Suppressor macrophage treated with lipopolysaccharide for 1 hour (primary cell): ENCODE measurements around the gene TMEM30A.

Source experiments
- DNase-seq, 3 donors: peaks; one replicate each; pipeline ENCODE4 v3.0.0-alpha.2; 2020 to 2022

TMEM30A gene

DNA sequence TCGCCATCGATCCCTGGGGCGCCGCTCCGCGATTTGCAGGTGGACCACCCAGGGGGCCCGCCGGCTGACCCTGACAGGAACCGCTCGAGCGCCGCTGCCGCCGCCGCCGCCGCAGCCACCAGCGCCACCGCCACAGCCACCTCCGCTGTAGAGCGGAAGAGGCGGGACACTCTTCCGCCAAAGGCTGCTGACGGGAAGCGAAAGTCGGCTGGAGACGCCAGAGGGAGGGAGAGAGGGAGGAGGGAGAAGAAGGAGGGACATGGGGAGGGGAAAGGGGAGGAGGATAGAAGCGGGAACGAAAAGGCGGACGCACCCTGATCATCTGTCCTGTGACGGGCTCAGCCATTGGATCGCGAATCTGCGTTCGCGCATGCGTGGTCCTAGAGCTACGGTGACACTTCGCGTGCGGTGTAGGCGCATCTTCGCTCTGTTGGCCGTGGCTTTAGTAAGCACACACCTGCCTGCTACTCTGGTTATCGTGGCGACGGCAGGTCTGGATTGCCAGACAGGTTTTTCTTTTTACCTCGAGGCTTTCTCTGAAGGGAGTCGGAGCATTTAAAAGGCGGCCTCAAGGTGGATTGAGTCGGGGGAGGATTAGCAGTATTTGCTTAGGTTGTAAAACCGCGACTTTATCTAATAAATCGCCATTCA is at the start of gene TMEM30A:
Gene TMEM30A, minus strand, starts transcription at position 161 of the 651 bp plus-strand sequence. Its CDS starts 154 bp downstream, at position 7.
- DNase-seq, result peak; percentile 97 to 99 (median 98)

DNA sequence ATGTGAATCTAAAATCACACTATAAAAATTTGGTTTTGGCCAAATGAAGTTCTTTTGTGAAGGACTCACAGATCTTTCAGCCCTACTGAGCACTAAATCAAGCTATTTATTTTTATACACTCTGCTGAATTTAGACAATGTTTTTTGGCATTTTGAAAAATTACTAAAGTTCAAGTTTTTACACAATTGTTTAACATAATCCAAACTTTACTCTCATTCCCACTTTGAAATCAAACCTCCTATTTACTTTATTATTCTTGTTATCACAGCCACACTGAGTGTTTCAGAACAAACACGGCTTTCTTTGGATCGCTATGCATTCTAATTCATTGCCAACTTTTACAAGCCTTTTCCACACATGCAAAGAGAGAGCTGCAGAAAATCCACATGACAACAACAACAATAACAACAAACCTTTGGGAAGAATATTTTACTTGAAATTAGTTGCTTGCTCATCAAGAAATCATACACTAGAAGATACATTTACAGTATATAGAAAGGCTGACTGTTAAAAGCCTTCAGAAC is 49.1 kb upstream of the TMEM30A start:
- DNase-seq, result no peak

DNA sequence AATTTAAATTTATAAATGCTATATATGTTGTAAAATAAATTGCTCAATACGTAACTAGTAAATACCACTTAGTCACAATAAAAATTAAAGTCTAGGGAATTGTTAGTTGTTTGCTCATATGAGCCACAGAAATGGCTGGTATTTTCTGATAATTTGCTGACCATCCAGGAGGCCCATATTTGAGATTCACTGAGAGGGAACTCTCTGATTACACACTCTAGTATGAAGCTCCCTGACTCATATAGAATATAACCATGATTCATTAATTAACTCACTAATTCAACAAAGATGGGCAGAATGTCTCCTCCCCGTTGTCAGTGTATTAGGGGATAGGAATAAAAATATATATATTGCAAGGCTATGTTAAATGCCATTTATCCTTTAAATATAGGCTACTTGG is 46.6 kb upstream of the TMEM30A start:
- no peak for DNase-seq

DNA sequence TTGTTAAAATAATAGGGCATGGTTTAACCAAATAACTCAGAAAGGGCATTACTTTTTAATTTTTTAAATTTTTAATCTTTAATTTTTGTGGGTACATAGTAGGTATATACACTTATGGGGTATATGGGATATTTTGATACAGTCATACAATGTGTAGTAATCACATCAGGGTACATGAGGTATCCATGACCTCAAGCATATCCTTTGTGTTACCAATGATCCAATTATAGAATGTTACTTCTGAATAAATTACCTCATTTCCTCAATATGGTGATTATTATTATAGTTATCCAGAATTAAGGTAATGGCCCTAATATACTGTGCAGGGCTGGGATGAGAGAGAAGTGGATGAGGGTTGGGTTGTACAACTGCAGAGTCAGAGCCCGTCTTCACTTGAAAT is 45.1 kb upstream of the TMEM30A start:
- DNase-seq, result no peak

DNA sequence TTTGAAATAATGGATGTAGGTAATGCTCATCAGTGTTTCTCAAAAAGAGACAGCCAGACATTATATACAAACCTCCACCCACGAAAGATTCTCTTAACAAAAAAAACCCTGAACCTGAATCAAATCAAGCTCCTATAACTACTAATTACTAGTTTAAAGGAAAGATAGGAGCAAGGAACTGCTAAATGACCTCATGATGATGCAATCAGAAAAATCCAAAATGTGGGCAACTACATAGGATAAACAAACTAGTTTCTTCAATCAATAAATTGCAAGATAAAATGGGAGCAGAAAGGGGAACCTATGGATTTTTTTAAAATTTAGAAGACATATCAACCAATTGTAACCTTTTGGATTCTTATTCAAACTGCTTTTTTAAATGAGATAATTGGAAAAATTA is 43.2 kb upstream of the TMEM30A start:
- DNase-seq, result no peak

DNA sequence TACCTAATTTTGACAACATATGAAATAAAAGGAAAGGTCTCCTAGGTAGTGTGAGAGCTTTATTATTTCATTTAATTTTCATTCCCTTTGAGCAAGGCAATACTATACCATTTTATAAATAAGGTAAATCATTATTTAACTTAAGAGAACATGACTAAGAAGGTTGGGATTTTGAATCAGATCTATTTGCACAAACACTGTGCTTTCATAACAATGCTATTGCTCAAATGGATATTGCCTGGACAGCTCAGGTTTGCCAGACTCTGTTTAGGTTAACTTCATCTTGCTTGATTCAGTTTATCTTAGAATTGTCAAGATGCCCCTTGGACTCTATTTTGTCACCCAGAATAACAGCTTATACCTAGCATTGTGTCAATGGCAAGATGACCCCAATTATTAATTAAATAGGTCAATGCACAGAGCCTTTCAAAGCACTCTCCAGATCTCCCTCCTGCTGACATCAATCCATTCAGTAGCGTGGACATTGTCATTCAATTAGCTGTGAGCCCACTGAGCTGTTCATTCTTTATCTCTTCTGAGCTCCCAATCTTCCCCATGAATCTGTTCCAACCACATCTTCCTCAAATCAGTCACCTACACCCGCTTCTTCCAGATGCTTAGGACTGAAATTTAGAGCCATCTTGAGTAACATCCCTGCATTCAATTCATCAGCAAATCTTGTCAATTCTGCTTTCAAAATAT is 42.1 kb upstream of the TMEM30A start:
- no peak for DNase-seq

DNA sequence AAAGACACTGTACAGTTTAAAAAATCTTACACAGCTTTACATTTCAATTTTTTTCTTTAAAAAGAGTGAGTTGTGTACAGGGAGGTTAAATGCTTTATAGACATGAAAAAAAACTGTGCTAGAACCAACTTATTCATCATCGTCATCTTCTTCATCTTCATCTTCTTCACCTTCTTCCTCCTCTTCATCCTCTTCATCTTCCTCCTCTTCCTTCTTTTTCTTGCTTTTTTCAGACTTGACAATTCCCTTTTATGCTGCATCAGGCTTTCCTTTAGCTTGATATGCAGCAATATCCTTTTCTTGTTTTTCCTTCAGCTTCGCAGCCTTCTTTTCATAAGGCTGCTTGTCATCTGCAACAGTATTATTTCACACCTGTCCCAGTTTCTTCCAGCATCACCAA is 34.3 kb upstream of the TMEM30A start:
- DNase-seq, result no peak

DNA sequence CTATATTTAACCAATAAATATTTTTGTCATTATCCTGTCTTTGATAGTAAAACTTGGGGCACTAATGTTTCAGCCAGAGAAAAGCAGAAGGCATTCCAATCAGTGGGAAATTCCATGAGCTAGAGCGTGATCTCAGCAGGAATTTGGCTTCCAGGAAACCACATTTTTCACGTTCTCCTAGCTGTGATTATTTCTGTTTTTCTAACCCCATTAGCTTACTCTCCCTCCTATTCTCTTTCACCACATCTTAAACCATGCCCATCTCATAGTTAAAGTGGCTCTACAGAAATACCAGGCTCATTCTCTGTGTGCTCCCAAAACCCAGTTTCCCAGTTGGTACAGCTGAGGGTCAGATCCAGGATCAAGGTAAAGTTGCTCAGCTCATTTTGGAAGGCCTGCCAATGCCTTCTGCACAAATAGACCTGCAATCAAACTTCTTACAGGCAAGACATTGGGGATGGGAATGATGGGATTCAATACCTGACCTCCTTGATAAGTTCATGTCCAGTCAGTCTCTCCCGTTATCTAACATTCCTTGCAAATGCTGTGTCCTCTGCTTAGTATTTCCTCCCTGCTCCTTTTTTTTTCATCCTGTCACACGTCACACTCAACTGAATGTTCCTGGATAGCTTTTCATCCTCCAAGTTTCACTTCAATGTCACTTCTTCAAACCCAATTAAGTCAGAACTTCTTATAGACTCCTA is 33.1 kb upstream of the TMEM30A start:
- DNase-seq, result no peak

DNA sequence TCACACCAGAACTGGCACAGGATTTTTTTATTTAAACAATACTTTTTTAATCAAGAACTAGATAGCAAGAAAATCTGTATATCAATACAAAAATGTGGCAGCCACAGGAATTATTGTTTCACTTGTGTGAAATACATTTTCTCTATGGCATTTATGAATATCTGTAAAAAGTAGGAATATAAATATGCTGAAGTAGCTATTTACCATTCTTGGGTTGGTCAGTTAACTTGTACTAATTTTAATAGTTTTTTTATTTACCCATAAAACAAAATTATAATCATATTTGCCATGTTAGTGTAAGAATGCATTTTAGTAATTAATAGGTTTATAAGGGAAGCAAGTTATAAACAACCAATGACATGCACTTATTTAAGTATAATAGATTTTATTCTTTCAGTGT is 31.4 kb upstream of the TMEM30A start:
- no peak for DNase-seq

DNA sequence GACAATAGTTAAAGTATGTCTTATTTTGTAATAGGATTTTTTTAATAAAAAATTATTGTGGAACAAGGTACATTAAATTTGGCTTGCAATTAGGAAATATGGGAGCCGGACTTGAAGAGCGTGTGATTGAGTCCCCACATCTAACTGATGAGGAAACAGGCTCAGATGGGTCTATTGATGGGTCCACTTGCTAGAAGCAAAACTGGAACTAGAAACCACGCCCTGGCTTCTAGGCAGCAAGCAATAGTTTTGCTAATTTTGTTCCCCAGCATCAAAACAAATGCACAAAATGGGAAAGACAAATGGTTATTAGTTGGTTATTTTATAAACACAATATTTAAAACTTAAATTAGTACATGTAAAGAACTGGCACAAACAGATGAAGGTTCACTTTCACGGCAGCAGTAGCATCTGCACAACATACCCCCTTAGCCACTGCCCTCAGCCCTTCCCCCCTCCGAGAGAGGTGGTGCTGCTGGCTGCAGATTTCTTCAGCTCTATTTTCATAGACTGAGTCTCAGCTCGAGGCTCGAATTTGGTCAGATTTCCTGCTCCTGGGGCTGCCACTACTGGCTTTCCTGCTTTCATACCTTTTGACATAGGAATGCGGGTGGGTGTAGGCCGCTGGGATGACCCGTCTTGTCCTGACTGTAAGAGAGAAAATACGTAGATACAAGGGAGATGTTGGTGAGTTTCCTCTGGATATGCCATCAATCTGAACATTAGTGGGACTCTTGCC is 23.8 kb upstream of the TMEM30A start:
- no peak for DNase-seq

DNA sequence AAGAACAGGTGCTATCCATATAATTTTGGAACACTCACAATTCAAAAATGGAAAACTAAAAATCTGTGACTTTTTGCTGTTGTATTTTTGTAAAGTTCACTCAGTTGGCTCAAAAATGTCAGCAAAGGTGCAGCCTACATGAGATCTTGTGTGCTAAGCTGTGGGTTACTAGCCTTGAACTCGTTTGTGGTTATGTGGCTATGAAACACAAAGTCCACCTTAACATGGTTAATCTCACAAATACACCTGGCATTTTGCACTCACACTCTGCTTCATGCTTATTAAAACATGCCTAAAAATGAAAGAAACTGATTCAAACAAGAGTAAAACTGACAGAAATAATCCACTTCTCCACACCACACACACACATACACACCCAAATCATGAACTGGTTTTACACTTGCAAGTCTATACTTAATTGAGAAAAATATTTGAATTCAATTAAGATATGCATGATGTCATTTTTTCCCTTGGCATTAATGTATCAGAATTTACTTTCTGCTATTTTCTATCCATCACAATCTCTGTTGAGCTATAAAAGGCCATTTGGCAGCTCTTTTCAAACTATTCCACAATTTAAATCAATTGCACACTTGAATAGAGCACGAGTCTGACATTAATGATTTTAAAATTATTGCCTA is 22.9 kb upstream of the TMEM30A start:
- no peak for DNase-seq

DNA sequence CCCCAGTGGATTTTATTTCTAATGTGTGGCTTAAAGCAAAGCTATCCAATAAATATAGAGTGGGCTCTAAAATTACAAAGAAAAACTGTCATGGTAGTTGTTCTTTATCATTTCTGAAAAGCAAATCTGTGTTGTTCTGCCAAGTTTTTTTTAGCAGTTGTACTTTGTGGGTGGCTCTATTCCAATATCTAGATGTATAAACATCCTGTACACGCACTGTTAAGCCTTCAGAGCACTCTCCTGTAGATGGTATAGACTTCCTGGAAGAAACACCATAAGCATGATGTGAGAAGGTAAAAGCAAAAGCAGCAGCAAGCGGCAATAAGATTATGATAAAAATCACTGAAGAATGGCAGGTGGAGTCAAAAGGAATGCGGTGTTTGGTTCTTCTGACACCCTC is 21.5 kb upstream of the TMEM30A start:
- DNase-seq, result no peak

DNA sequence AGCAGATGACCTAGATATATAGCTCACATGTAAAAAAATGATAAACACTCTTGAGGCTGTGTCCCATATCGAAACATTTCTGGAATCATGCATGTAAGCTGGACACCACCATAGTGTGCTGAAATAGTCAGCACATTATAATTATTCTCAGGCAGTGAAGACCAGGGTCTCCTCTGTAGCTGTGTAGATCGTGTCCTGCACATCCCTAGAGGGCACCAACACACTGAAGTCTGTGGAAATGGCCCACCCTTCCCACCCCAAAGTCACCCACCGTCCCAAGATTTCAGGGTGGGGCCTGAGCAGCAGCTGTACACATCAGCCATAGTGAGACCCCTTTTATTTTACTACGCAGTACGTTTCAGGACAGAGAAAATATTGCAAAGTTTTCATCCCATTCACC is 21.0 kb upstream of the TMEM30A start:
- DNase-seq, result no peak

DNA sequence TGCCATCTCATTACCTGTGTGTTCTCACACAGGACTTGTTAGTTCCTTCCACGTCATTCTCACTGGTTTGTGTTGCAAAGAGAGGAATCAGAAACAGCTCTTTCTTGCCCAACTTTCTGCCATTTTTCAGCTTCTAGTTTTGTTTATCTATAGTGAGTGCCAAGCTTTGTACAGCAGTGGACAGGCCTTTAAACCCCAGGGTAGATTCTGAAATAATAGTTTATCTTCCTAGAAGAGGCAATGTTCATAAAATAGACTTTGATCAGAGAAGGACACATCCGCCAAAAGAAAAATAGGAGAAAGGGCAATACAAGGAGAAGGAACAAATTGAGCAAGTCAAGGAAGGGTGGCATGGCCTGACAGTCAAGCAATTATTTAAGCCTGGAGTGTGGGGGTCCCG is 17.7 kb upstream of the TMEM30A start:
- DNase-seq, result no peak

DNA sequence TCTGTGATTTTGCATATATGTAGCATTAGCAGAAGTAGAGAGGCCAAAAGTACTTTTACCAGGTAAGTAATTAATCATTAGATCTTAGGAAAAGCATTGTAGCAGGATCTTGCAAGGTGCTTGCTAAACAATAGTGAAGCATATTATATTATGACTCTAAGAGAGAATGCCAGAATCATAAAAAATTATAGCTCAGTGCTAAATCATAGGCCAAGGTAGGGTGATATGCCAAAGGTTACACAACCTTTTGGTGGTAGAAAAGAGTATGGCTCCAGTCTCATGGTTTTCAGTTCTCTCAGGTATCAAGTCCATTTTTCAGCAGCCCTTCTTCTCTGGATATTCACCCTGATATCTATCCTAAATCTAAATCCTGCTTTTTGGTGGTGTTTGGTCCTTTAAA is 16.9 kb upstream of the TMEM30A start:
- DNase-seq, result no peak

DNA sequence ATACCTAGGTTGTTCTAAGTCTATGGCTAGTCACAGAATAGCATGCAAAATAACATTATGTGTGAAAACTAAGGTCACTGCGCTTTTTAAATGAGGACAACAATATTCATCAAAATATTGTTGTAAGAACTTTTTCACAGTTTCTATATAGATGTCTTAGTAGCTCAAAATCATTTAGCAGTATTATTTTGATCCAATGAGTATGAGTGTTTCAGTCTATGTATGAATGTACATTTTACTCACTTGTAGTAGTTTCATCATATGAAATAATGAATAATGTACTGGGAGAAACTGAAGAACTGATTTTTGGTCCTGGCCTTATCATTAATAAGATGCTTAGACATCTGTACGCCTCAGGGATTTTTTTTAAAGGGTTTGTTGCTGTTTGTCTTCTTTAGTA is 16.5 kb upstream of the TMEM30A start:
- DNase-seq, result no peak

DNA sequence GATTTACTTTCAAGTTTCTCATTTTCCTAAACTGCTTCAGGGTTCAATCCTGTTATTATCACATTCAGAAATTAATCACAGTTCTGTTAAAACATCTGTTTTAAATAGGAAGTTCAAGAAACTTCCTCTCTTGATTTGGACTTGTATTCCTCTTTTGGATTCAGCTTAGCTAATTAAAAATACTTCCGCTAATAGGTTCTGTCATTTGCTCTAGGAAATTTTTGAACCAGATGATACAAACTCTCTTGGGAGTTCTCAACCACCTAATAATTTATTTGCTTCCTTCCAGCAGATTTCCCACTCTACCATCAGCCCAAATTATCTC is 15.9 kb upstream of the TMEM30A start:
- DNase-seq, result peak in 2 of 3 donors; percentile 70 to 72

DNA sequence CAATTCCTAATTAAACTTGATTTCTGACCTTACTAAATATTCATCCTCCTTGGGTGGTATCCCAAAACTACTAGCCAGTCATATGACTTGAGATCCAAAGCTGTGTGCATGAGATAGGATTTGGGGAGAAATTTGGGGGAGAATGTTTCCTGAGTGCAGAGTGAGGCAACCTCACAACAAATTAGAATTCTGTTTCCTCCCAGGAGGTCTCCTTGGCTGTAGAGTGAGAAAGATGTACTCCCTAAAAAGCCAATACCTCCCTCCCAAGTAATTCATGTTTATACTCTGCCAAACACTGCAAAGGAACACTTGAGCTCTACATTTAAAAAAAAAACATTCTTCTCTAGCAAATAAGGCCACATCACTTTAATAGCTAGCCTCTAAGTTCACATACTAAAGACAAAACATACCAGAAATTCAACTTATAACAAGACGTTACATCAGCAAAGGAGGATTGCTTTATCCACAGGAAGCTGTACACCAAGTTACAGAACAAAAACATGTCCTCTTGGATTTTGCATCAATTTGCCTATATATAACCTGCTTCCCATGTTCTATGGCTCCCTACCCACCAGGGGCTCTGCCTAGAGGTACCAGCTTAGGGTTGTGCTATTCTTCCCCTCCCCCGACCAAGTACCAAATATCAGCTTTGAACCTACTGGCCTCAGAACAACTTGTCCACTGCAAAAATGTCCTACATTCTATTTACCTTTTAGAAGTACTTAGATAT is 15.4 kb upstream of the TMEM30A start:
- no peak for DNase-seq

DNA sequence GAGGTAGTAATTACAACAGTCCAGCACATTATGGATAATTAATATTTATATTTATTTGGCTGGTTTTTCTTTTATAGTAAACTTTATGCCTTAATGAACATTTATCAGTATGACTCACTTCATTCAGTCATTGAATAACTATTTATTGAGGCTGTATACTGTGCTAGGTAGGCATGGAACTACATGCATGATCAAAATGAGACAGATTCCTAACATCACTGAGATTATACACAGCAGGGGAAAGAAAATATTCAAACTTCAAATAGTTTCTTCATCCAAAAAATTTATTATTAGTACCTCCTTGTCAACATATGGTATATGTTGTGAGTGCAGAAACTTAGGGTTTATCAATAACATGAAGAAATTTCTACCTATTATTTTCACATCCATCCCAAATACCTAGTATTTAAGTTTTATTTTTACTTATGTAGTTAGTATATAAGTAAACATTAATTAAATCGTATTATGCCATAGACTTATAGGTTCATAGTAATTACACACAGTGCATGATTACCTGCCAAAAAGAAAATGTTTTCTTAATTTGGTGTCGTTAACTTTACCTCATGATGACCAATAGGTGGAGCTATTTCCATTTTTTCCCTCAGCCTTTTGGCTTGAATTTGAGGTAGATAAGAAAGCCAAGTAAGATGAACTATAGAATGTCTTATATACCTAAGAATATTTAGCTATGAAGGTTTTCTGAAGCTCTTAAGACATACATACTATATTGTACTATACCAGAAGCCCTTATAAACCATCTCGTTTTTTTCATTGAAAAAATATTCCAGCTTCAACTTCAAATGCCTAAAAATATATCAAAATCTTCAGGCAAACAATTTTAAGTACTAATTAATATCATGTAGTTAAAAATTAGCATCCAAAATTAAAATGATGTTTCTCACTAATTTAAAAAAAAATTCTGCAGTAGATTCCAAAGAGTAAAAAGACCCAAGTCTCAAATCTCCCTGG is 12.5 kb upstream of the TMEM30A start:
- peak; percentile 67 to 82 (median 79) for DNase-seq

DNA sequence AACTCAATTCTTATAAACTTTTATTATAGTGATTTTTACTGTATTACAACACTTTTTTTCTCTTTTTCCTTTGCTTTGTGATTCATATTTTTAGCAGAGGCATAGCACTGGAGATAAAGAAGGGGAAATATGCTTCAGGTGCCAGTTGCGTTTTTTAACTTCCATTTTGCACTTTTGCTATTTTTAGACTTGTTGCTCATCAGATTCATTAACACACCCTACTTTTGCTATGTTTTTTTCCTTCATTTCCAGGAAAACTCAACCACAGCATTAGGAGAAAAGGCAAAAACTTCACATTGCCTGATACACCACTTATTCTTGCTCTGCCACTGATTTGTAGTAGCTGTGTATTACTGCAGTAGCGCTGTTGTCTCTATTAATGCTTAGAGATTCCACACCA is 8.0 kb upstream of the TMEM30A start:
- no peak for DNase-seq

DNA sequence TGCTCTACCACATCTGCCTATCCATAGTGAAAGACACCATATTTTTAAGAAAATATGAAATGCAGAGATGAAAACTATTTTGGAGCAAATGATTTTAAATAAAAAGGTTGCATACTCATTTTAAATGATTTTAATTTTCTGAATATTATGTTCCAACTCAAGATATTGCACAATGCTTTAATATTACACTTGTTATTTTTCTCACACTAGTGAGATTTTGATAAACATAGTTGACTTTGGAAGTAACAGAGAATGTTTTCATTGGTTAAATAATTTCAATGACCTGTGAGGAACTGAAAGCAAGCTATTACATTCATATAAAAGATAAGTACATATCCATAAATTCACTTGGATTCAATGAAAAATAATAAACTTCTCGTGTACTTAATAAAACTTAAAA is 7.2 kb upstream of the TMEM30A start:
- DNase-seq, result no peak
